GM18519 (cell line): Measurements from ENCODE around the gene ABCG8.
"Not testable (repeated sequence)": the region's sequence is repeated elsewhere in the genome, so short reads cannot be mapped to it uniquely, and the experiment has no call there.

Experiments
- ATAC-seq: cut with Tn5 transposase; IDR thresholded peaks from one replicate; pipeline ENCODE4 v1.9.1; 2021; ENCODE audit warnings: mild to moderate bottlenecking, moderate library complexity; ENCODE audit not compliant: unreplicated experiment, low FRiP score

The ABCG8 gene

DNA sequence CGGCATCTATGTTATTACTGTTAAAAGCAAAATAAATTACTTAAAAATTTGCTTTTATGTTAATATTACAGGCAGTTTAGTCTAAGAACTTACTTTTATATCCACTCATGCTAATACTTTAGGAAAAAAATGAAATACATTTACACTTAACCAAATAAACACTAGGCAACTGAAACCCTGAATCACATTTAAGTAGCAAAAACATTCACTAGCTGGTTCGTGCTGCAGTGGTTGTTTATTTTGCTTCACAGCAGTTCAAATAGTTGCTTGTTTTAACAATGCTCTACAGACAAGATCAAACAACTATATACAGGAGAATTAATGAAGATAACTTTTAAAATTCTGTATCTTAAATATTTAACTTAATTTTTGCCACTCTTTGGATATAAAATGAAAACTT is 60.8 kb downstream of the ABCG8 start:
- ATAC-seq, result no peak

DNA sequence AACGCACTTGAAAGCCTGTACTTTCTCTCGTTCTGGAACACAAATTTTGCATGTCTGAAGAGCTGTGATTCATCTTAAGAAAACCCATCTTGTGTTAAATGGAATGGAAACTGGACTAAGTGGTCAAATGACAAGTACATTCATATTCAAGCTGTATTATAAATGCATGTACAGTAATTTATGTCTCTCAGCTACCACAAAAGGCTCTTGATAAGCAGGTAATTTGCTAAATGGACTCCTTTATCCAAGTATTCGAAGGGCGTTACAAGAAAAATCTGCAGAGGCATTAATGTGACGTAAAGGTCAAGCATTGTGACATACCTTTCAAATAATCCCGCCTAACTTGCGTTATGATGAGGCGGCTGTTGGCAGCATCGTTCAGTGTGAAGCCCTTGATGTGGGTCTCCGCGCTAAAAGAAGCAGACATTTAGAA is 66.6 kb downstream of the ABCG8 start:
- ATAC-seq, result no peak

DNA sequence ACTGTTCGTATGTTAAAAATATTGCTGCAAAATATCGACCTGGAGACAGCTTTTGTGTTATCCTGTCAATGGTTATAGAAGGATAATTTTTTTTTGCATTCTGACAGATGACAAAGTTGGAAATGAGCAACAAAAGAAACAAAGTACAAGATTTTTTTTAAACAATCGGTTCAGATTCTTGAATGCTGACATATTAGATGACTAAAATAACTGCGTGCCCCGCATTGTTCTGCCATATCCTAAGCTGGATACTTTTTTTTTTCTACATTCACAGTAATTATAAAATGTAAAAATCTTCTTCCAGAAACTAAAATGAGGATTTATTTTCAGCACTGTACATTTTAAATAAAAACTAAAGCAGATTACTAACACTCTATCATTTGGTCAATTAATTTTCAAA is 67.1 kb downstream of the ABCG8 start:
- no peak for ATAC-seq

DNA sequence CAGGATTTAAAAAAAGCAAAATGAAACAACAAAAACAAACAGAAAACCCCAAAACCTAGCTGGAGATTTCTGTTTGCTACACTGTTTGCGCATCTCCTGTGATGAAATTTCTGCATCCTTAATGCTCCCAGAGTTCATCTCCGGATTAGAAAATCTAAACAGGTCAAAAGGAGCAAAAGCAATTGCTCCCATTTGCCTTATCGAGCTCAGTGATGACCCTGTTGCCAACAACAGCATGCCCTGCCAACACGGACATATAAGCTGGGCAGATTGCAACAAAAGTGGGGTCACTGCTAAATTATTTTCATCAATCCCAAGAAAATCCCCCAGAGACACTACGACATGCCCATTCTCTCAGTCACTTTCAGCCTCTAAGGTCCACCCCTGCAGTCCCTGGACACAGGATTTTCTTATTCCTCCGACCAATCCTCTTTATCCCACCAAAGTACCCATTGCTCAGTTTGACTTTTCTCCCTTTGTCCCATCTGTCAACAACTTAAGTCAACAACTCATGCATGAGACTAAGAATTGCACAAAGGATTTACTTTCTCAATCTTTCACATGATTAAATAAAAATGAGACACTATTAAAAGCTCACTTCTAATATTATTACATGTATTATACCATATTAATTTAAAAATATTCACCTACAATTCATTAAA is 67.8 kb downstream of the ABCG8 start:
- no peak for ATAC-seq

DNA sequence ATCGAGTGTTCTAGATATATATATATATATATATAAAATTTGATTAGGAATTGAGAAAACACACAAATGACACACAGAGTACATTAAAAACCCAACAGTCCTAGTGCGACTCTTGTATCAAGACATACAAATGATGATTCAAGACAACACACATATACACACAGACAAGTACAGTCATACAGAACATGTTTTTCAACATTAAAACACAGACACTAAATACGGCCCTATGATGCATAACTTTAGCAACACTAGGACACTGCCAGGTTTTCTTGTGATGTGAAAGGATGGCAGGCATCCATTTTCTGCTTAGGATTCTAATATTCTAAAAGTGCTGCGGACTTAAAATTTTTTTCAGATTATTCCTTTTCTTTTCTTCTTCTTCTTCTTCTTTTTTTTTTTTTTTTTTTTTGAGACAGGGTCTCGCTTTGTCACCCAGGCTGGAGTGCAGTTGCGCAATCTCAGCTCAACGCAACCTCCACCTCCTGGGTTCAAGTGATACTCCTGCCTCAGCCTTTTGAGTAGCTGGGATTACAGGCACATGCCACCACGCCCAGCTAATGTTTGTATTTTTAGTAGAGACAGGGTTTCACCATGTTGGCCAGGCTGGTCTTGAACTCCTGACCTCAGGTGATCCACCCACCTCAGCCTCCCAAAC is 72.5 kb downstream of the ABCG8 start:
- ATAC-seq, result not testable (repeated sequence)

DNA sequence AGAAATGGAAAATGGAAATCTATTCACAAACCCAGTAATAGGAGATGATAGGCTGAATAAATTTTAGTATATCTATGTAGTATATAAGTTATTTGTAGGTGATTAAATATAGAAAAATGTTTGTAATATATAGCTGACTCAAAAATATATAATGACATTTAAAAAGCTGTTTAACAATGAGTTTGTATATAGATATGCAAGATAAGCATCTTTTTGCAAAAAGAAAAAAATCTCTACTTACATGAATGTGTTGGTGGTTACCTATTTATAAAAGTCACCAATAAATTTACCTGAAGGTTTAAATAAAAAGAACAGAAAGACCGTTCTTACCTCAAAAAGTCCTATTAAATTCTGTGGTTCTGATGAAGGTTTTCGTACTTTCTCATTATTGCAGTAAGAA is 85.7 kb downstream of the ABCG8 start:
- no peak for ATAC-seq

DNA sequence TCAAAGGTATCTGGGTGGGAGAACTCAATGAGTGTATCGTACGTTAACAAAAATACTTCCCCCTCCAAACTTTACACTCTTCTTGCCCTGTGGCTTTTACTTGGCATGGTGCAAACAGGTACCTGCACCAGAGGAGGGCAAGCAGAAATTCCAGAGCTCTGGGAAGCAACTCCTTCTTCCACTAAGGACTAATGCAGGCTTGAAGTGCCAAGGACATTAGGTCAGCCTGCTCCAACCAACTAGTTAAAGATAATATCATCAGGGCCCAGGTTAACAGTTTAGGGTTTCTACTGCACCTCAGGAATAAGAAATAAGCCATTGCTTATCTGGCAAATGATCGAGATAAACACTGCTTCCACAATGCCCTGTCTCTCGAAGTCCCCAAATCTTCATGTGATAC is 86.7 kb downstream of the ABCG8 start:
- ATAC-seq, result no peak

DNA sequence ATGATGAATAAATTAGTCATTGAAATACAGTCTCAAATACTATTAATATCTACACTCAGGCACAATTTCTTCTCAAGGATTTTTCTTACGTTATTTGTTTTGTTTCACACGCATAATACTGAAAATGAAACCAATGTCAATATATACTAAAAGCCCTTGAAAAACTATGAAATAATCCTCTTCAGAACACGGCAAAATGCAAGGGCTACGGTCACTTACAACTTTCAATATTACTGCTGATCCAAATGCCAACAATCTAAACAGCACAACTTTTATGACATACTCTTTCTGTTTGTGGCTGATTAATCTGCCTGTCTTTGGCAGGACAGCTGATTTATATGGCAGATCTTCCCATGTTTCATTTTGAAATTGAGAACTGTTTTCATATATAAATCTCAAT is 88.7 kb downstream of the ABCG8 start:
- ATAC-seq, result no peak

DNA sequence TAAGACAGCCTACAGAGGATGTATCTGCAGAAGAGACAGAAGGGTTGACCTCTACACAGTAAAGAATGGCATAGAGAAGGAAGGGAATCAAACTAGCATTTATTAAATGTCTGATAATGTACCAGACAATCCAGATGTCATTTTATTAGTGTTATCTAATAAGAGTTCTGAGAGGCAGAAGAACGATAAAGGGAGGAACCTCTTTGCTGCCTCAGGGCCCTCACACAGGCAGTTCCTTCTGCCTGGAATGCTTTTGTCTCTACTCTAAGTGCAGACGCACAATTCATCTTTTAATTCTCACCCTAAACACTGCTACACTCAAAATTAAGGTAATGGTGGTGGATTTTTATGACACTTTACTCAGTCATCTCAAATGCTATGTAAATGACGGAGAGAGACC is 92.5 kb downstream of the ABCG8 start:
- ATAC-seq, result no peak
